ENCODE measurements around the gene DDX24.

Gene DDX24

DNA sequence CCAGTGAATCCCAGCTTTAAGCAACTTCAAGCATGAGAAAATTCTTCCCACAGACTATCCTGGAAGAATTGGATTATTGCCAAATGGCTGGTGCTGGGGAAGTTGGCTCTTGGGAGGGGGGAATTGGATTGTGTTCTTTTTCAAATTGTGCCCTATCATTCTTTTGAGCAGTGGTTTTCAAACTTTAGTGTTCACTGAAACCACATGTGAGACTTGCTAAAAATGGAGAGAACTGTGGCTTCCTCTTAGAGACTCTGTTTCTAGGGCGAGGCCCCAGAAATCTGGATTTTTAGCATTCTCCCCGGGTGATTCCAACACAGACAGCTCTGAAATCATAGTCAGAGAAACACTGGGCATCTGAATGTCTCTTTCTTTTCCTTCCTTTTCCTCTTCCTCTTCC, 69.2 kb downstream of the DDX24 start:
- no peak for TF ChIP-seq CTCF (IDR thresholded peaks at IDR 0.05; ENCODE audit: low read depth, low read length, missing control alignments)
- in situ Hi-C loops (cut with HindIII; ENCODE audit: low sequenced_read_pairs): no loop called here
- H3K4me3 ChIP-seq (ENCODE audit: low read depth, low read length): no peak overlapping the region
- no peak for DNase-seq (ENCODE audit: low read depth)

- in situ Hi-C loops (cut with HindIII; ENCODE audit: low sequenced_read_pairs): no loop called here
- no peak overlapping the region for H3K4me3 ChIP-seq (ENCODE audit: low read depth, low read length)
- no peak for DNase-seq (ENCODE audit: low read depth)
- TF ChIP-seq CTCF (IDR thresholded peaks at IDR 0.05; ENCODE audit: low read depth, low read length, missing control alignments): no peak
Measured at GRCh38 chr14:94010625-94011024, 70.4 kb downstream of the DDX24 start.

GRCh38 chr14:94009767-94010166, 71.2 kb downstream of the DDX24 start:
- in situ Hi-C loops (cut with HindIII; ENCODE audit: low sequenced_read_pairs): no loop called here
- TF ChIP-seq CTCF (IDR thresholded peaks at IDR 0.05; ENCODE audit: low read depth, low read length, missing control alignments): no peak
- H3K4me3 ChIP-seq (ENCODE audit: low read depth, low read length): no peak overlapping the region
- DNase-seq (ENCODE audit: low read depth): peak; percentile 73

DNA sequence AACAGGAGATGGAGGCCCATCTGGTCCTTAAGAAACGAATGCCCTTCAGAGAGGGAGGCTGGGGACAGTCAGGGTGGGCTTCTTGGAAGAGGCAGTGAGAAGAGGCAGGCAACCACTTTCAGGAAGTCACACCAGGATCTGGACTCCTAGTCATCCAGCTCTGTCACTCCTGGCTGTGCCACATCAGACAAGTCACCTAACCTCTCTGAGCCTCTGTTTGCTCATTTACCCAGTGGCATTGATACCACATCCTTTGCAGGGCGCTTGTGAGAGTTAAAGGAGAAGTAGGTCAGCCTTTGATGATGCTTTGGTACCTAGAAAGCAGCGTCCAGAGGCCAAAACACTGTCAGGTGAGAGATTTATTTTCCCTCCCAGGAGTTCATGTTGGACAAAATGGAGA, 72.8 kb downstream of the DDX24 start:
- no peak for DNase-seq (ENCODE audit: low read depth)
- in situ Hi-C loops (cut with HindIII; ENCODE audit: low sequenced_read_pairs): no loop called here
- H3K4me3 ChIP-seq (ENCODE audit: low read depth, low read length): no peak overlapping the region
- TF ChIP-seq CTCF (IDR thresholded peaks at IDR 0.05; ENCODE audit: low read depth, low read length, missing control alignments): no peak

GRCh38 chr14:94005324-94006073, 75.5 kb downstream of the DDX24 start:
- in situ Hi-C loops (cut with HindIII; ENCODE audit: low sequenced_read_pairs): no loop called here
- H3K4me3 ChIP-seq (ENCODE audit: low read depth, low read length): no peak overlapping the region
- DNase-seq (ENCODE audit: low read depth): no peak
- peak; percentile 53 for TF ChIP-seq CTCF (IDR thresholded peaks at IDR 0.05; ENCODE audit: low read depth, low read length, missing control alignments)

DNA sequence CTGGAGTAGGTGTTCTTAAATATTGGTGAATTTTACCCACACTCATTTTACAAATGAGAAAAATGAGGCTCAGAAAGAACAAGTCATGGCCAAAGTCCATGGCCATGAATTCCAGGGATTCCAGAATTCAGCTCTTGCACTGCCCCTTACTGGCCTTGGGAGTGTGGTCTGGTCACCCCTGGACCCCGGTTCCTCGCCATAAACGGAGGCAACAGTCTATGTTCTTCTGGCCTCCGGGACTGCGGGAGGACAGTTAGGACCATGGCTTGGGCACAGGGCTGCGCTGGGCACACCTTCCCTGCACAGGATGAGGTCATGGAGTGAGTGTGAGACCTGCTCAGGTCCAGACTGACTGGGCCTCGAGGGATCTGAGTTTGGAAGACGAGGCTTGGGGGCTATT, 77.0 kb downstream of the DDX24 start:
- in situ Hi-C loops (cut with HindIII; ENCODE audit: low sequenced_read_pairs): no loop called here

More for the DNA sequence above, 77.0 kb downstream of the DDX24 start:
- no peak for DNase-seq (ENCODE audit: low read depth)
- no peak overlapping the region for H3K4me3 ChIP-seq (ENCODE audit: low read depth, low read length)
- no peak for TF ChIP-seq CTCF (IDR thresholded peaks at IDR 0.05; ENCODE audit: low read depth, low read length, missing control alignments)
